ENCODE measurements around the gene SLC30A3.

DNA sequence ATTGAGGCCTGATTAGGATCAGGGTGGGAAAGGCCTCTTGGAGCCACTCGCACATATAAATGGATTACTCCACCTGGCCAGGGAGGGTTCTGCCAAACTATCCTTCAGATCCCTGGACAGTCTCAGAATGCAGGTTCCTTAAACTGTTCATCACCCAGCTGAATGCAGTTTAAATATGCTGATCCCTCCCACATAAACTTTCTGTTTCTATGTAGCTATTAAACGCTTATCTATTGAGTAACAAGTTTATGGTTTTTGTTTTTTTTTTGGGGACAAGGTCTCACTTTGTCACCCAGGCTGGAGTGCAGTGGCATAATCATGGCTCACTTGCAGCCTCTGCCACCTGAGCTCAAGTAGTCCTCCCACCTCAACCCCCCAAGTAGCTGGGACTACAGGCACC is 43.8 kb downstream of the SLC30A3 start:
- TF ChIP-seq, protein P1, sequence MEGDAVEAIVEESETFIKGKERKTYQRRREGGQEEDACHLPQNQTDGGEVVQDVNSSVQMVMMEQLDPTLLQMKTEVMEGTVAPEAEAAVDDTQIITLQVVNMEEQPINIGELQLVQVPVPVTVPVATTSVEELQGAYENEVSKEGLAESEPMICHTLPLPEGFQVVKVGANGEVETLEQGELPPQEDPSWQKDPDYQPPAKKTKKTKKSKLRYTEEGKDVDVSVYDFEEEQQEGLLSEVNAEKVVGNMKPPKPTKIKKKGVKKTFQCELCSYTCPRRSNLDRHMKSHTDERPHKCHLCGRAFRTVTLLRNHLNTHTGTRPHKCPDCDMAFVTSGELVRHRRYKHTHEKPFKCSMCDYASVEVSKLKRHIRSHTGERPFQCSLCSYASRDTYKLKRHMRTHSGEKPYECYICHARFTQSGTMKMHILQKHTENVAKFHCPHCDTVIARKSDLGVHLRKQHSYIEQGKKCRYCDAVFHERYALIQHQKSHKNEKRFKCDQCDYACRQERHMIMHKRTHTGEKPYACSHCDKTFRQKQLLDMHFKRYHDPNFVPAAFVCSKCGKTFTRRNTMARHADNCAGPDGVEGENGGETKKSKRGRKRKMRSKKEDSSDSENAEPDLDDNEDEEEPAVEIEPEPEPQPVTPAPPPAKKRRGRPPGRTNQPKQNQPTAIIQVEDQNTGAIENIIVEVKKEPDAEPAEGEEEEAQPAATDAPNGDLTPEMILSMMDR (IDR thresholded peaks at IDR 0.05), result no peak
- TF ChIP-seq POLR2A (IDR thresholded peaks at IDR 0.05), result no peak

Measured in right lobe of liver (tissue), 4 donors.